CD4-positive, alpha-beta T cell treated with Interferon alpha-2 for 1 hour (primary cell): Measurements from ENCODE around the gene C11orf58.
A peak's percentile ranks its signal among the peaks of the same experiment; 100 is the strongest.

Source experiments
- DNase-seq, 2 donors: peaks; one replicate each; pipeline ENCODE4 v3.0.0-alpha.2; 2020 to 2022

C11orf58 gene

DNA sequence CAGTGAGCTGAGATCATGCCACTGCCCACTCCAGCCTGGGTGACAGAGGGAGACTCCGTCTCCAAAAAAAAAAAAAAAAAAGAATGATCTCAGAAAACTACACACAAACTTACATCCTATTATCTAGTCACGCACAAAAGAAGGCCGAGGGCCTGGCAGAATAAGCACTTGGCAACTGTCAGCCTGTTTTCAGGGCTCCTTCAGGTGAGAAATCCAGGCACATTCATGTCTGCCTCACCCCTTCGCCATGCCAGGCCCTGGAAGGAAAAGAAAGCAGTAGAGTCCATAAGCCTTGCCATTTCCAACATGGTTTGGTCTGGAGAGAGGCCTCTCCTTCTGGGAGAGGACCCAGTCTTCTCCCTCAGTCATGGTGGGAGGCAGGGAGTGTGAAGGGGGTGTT is 30.9 kb downstream of the C11orf58 start:
- DNase-seq, result no peak

- no peak for DNase-seq
Measured at GRCh38 chr11:16770016-16770415, 31.6 kb downstream of the C11orf58 start.

DNA sequence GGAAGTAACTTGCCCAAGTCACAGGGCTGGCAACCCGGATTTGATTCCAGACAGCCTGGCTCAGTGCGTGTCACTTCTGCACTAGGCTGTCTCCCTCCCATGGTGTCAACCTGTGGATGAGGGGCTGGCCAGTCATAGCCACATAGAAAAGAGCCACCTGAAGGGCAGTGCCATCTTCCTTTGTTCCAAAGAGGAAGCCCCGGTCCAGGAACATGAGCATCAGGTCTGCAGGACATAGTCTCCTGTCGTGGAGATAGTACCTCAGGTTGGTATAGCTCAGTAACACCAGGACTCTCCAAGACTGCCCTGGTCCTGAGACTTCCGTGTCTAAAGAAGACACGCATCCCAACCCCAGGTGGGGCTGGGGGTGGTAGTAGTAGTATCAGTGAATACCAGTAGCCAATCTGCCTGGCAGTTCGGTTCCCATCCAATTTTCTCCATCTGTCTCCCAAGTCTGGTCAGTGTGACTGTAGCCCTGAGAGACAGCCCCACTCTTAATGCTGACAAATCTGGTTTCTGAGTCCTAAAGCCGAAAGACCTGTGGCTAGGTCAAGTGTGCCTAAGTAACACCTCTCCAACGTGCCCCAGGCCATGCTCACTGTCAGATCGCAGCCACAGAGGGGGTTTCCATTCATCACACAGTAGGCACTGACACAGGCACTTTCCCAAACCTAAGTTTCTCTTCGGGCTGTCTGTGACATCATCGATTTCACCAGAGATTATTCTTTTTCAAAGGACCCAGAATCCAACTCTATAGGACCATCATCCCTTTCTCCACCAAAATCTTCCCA is 33.1 kb downstream of the C11orf58 start:
- DNase-seq, result no peak

- no peak for DNase-seq
Measured at GRCh38 chr11:16772141-16772512, 33.7 kb downstream of the C11orf58 start.

- DNase-seq, result no peak
Measured at GRCh38 chr11:16773981-16774935, 35.8 kb downstream of the C11orf58 start.

DNA sequence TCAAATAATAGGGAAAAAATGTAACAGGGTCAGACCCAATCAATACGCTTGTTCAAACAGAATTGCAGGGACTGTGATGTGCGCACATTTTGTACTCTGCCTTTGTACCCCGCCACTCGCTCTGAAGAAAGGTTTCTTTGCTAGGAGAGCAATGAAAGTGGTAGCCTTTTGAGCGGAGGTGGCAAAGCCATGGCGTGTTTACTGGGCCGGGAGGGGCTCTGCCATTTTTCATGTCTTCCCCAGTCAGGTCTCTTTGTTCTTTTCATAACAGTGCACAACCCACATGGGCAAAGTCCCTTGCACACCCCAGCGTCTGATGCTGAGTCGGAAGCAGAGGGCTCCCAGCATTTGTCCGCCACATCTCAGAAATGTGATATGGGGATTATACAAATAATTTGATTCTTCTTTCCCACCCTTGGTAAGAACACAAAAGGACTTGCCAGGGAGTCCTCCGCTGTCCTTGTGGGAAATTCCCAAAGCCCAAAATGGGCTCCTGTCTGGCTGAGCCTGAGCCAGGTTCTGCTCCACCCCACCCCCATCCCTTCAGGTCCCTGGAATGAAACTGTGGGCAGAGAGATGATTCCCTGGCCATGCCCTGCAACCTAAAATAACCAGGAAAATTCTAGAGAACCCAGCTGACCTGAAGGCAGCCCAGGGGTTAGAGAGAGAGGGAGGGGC is 36.6 kb downstream of the C11orf58 start:
- no peak for DNase-seq

- no peak for DNase-seq
Measured at GRCh38 chr11:16775614-16776283, 37.3 kb downstream of the C11orf58 start.

GRCh38 chr11:16776711-16777612 is 38.5 kb downstream of the C11orf58 start:
- DNase-seq, result no peak

DNA sequence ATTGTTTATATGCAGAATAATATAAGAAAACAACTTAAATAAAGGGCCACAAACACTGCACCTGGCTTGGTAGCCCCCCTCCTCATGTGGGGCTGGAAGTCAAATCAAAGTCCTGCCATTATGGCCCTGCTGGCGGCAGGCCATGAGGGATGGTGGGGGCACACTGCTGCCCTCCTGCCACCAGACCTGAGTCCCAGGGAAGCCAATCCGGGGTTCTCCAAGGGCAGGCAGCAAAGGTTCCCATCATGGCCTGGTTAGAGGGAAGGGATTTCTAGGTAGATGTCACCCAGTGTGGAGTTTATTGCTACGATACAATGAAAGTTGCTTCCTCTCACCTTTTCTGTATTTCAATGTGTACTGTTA is 39.1 kb downstream of the C11orf58 start:
- no peak for DNase-seq

DNA sequence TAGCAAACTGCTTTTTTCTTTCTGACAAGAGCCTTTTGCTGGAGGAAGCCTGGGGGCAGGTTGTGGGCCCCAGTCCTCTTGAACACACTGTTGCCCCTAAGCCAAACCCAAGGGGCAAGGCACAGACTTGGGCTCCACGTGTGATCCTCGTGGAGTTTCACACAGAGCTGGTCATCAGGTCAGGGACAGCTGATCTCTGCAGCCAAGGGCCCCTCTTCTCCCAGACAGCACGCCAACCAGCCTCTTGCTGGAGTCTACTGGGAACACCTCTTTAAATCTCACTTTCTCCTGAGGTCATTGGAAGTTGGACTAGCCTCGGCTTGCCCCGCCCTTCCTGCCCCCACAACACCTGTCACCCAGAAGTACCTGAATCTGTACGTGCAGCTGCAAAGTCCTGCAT is 39.8 kb downstream of the C11orf58 start:
- DNase-seq, result no peak

DNA sequence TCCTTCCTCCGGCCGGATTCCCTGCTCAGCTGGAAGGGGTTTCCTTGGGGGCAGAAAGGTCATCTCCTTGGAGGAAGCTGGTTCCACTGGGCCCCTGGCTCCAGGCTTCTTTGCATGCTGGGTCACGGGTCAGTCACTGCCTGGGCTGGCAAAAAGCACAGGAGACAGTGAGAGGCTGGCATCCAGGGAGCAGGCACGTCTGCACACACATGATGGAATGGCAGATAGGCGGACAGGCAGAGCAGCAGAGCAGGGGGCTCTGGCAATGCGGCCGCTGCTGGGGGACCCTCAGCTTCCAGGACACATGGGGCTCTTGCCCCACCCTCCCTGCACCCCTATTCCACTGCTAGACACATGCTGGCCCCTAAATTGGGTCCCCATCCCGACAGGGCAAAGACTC is 40.4 kb downstream of the C11orf58 start:
- no peak for DNase-seq

GRCh38 chr11:16779436-16779835 is 41.0 kb downstream of the C11orf58 start:
- DNase-seq, result peak in 1 of 2 donors; percentile 44

DNA sequence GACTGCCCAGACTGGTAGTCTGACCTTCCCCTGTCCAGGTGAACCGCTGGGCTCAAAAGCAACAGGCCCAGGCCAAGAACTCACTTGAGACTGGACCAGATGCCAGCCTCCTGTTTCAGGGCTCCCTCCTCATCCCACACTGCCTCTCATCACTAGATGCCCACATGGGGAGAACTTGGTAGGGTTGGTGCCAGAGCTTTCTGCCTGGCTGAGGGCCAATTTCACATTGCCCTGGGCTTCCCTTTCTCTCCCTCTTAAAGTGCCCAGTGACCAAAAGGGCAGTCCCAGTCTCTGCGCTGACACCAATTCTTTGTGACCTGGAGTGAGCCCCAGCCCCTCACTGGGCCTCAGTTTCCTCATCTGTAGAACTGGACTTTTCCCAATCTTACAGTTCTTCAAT is 41.7 kb downstream of the C11orf58 start:
- no peak for DNase-seq

DNA sequence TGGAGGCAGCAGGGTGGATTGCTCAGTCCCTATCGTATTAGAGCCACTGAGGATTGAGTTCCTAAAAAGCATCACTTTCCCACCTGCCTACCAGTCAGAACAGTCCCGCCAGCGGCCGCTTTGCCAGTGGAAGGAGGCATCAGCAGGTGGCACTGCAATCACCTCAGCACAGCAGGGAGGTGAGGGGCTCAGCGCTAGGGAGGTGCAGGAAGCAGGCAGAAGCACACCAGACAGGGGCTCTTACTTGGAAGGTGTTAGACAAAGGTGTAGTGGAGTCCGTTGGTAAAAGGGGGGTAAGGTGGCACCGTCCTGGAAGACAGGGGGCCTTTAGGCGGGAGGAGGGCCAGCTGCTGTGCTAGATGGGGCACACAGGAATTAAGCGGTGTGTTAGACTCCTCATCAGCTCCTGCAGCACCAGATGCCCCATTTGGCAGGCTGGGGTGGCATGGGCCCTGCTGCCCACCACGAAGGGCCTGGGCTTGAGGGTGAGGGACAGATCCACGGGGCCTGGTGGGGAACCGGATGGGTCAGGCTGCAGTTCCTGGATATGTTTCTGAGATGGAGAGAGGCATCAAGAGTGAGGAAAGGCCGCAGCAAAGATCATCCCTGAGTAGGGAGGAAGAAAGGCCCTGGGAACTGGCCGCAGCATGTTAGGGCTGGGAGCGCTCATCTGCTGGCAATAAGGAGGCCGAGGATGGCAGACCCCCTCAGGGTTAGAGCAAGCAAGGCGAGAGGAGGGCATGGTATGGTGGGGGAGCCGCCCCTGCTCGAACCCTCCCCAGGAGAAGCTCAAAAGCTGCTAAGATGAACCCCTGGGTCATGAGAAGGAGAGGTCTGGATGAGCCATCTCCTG is 42.5 kb downstream of the C11orf58 start:
- no peak for DNase-seq

GRCh38 chr11:16781936-16782919 is 43.8 kb downstream of the C11orf58 start:
- no peak for DNase-seq

DNA sequence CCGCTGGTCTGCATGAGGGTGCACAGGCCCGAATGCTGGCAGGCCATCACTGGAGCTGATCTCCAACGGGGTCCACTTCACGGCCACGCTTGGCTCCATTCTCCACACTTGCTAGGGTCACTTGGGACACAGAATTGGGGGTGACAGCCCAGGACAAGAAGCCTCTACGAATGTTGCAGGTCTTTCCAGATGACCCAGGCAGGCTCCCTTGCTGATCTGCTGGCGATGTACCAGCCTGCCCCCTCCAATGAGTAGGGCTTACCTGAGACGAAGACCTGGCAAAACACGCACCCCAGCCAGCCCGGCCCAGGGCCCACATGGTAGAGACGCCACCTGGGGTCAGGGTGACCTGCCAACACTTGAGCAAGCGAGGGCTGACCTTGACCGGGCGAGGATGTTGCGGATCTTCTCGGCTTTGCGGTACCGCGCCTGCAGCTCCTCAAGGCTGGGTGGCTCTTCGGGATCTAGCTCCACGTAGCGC is 44.9 kb downstream of the C11orf58 start:
- no peak for DNase-seq

GRCh38 chr11:16784097-16784496 is 45.6 kb downstream of the C11orf58 start:
- no peak for DNase-seq

DNA sequence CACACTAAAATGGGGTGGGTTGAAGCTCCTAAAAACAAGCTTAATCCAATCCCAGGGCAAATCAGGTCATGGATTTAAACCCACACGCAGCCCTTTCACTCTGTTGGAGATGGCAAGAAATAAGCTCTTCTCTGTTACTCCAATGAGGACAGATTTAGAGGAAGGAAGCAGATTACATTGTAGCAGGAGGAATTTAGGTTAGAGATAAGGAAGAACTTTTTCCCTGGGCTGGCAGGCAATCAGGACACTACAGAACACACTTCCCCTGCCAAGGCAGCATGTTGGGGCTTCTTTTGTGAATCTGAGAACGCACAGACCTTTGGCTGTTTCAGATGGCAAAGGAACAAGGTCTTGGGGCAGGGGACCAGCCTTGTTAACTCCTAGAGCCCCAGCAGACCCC is 46.2 kb downstream of the C11orf58 start:
- DNase-seq, result no peak

- DNase-seq, result peak; percentile 41 to 61
Measured at GRCh38 chr11:16785520-16786128, 47.2 kb downstream of the C11orf58 start.
